ENCODE measurements around the gene UBE2QL1.

The UBE2QL1 gene

GRCh38 chr5:6472792-6473191 is 24.1 kb downstream of the UBE2QL1 start:
- Mint-ChIP-seq H3K4me1 (no peaks in the 10 kb centered on the region), H3K36me3 (ENCODE audit: low read depth) (no peaks in the 10 kb centered on the region), H3K27me3 (peaks cover 8% of the 10 kb centered on the region), H3K27ac (no peak overlapping the region), H3K9me3 (no peaks in the 10 kb centered on the region), H3K4me3 (no peak overlapping the region)
- ATAC-seq: no peak
- no peak for DNase-seq

GRCh38 chr5:6473284-6473683 is 24.6 kb downstream of the UBE2QL1 start:
- ATAC-seq (no peak), DNase-seq (no peak)
- no peak overlapping the region for H3K27ac Mint-ChIP-seq
- H3K9me3 Mint-ChIP-seq: no peaks in the 10 kb centered on the region
- H3K36me3 Mint-ChIP-seq (ENCODE audit: low read depth): no peaks in the 10 kb centered on the region
- peaks cover 8% of the 10 kb centered on the region for H3K27me3 Mint-ChIP-seq
- no peak overlapping the region for H3K4me3 Mint-ChIP-seq
- H3K4me1 Mint-ChIP-seq: no peaks in the 10 kb centered on the region

- no peak for DNase-seq
These were observed 27.1 kb downstream of the UBE2QL1 start for GRCh38 chr5:6475626-6476312.

GRCh38 chr5:6476313-6476661 is 27.6 kb downstream of the UBE2QL1 start:
- H3K27me3 Mint-ChIP-seq: peaks cover 10% of the 10 kb centered on the region

More at GRCh38 chr5:6475626-6476312, 27.1 kb downstream of the UBE2QL1 start:
- H3K9me3 Mint-ChIP-seq: no peaks in the 10 kb centered on the region
- H3K36me3 Mint-ChIP-seq (ENCODE audit: low read depth): no peaks in the 10 kb centered on the region
- ATAC-seq: no peak
- peaks cover 10% of the 10 kb centered on the region for H3K27me3 Mint-ChIP-seq
- no peaks in the 10 kb centered on the region for H3K4me1 Mint-ChIP-seq
- no peak overlapping the region for H3K4me3 Mint-ChIP-seq
- no peak overlapping the region for H3K27ac Mint-ChIP-seq

GRCh38 chr5:6478793-6479192 is 30.1 kb downstream of the UBE2QL1 start:
- no peak for ATAC-seq
- Mint-ChIP-seq H3K4me3 (no peak overlapping the region), H3K27me3 (peaks cover 8% of the 10 kb centered on the region), H3K9me3 (no peaks in the 10 kb centered on the region), H3K27ac (no peak overlapping the region), H3K4me1 (no peaks in the 10 kb centered on the region), H3K36me3 (ENCODE audit: low read depth) (no peaks in the 10 kb centered on the region)
- no peak for DNase-seq

More at GRCh38 chr5:6476313-6476661, 27.6 kb downstream of the UBE2QL1 start:
- ATAC-seq (no peak), DNase-seq (no peak)
- Mint-ChIP-seq H3K27ac (no peak overlapping the region), H3K4me1 (no peaks in the 10 kb centered on the region), H3K4me3 (no peak overlapping the region), H3K9me3 (no peaks in the 10 kb centered on the region), H3K36me3 (ENCODE audit: low read depth) (no peaks in the 10 kb centered on the region)

DNA sequence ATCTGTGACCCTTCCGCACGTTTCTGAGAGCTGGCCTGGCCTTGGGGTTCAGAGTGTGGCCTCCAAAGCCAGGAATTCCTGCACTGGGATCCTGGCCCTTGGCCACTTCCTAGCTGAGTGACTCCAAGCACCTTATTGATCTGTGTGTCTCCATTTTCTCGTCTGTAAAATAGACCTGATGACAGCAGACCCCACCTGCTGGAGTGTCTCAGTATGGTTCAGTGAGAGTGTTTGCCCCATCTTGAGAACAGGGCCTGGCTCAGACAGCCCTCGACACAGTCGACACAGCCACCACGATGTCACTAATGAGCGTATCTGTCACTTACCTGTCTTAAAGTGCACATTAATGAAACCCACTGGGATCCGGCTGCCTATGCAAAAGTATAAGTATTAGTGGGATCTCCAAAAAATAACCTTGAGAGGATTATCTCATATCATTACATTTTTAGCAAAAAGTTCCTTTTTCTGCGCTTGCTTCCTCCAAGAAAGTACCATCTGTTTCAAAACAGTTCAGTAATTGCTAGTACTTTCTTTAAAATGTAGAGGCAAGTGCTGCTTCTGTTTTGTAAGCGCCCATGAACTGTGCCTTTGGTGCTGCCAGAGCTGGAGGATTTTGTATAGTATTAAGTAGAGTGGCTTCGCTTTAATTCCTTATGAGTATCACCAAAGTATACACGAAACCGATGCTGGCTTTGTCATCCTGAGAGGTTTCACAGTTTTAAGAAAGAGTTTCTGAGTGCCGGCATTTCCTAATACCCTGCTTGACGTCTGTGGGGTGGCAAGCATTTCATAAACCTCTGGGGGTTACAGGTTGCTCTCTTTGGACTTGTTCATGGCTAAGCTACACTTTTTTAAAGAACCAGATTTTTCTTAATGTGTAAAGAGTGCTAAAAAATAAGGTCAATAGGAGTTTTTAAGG is 31.7 kb downstream of the UBE2QL1 start:
- no peak for ATAC-seq
- no peaks in the 10 kb centered on the region for H3K36me3 Mint-ChIP-seq (ENCODE audit: low read depth)
- H3K4me1 Mint-ChIP-seq: peaks cover 5% of the 10 kb centered on the region
- peaks cover 8% of the 10 kb centered on the region for H3K27me3 Mint-ChIP-seq
- no peak for DNase-seq
- no peak overlapping the region for H3K4me3 Mint-ChIP-seq
- no peaks in the 10 kb centered on the region for H3K9me3 Mint-ChIP-seq
- no peak overlapping the region for H3K27ac Mint-ChIP-seq

DNA sequence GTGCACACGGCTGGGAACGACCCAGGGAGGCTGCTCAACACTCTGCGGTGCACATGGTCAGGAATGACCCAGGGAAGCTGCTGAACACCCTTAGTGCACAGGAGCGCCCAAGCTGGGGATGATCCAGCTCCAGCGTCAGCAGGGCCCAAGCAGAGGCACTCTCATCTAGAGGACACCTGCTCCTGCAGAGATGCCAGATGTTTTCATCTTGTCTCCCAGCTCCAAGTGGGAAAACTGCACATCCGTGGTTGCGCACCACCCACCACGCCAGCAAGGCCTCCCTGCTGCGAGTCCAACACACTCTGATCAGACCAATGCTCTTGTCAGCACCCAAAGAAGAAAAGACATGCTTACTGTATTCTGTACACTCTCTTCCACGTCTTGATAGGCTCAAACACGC is 34.1 kb downstream of the UBE2QL1 start:
- Mint-ChIP-seq H3K4me1 (peaks cover 5% of the 10 kb centered on the region), H3K4me3 (no peak overlapping the region), H3K27ac (no peak overlapping the region), H3K27me3 (peaks cover 5% of the 10 kb centered on the region), H3K36me3 (ENCODE audit: low read depth) (no peaks in the 10 kb centered on the region), H3K9me3 (no peaks in the 10 kb centered on the region)
- no peak for ATAC-seq
- DNase-seq: no peak

DNA sequence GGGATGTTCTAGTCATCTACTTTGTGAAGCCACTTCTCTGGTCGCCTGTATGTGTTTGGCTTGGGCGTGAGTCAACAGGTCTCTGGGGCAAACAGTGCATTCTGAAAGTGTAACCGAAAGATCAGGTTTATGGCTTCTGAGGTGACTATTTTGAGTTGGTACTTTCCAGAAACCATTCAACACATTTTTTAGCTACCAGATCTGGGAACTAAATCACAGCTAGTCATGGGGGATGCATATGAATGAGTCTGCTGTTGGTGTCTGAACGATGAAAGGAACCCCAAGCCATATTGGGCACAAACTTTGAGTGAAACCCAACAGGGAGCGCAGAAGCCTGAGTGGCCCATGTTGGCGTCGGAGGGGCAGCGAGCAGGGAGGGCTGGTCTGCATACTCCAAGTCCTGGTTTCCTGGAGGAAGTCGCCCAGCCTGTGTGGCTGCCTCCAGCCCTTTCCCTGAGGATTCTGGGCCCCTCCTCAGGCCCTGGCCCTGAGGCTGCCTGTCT is 35.3 kb downstream of the UBE2QL1 start:
- DNase-seq (no peak), ATAC-seq (peak; percentile 45)
- no peak overlapping the region for H3K27ac Mint-ChIP-seq
- peaks cover 3% of the 10 kb centered on the region for H3K27me3 Mint-ChIP-seq
- no peaks in the 10 kb centered on the region for H3K9me3 Mint-ChIP-seq
- H3K4me3 Mint-ChIP-seq: no peak overlapping the region
- H3K36me3 Mint-ChIP-seq (ENCODE audit: low read depth): no peaks in the 10 kb centered on the region
- H3K4me1 Mint-ChIP-seq: peaks cover 5% of the 10 kb centered on the region

GRCh38 chr5:6484446-6484845 is 35.8 kb downstream of the UBE2QL1 start:
- Mint-ChIP-seq H3K4me1 (peaks cover 5% of the 10 kb centered on the region), H3K36me3 (ENCODE audit: low read depth) (no peaks in the 10 kb centered on the region), H3K27me3 (peaks cover 3% of the 10 kb centered on the region), H3K4me3 (no peak overlapping the region), H3K27ac (no peak overlapping the region), H3K9me3 (no peaks in the 10 kb centered on the region)
- DNase-seq: no peak
- ATAC-seq: no peak

GRCh38 chr5:6484899-6485298 is 36.2 kb downstream of the UBE2QL1 start:
- no peak overlapping the region for H3K4me3 Mint-ChIP-seq
- peaks cover 5% of the 10 kb centered on the region for H3K4me1 Mint-ChIP-seq
- peaks cover 3% of the 10 kb centered on the region for H3K27me3 Mint-ChIP-seq
- no peak for DNase-seq
- no peak overlapping the region for H3K27ac Mint-ChIP-seq
- no peak for ATAC-seq
- no peaks in the 10 kb centered on the region for H3K36me3 Mint-ChIP-seq (ENCODE audit: low read depth)
- no peaks in the 10 kb centered on the region for H3K9me3 Mint-ChIP-seq

DNA sequence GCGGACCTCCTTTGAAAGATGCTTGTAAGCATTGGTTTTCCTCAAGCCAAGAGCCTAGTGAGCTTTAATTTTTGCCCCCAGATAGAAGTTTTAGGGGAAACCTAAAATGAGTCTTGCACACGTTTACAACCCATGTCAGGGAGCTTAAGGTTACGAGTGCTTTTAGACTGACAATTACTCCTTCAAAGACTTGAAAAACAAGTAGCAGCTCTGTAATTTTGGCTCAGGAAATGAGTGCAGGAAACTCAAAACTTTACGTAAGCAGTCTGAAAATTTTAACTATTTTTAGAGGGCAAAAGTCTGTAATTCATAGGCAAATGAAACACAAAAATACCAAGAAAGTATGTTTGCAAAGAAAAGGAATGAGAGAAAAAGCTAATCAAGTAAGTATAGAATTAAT is 36.8 kb downstream of the UBE2QL1 start:
- Mint-ChIP-seq H3K9me3 (no peaks in the 10 kb centered on the region), H3K4me3 (no peak overlapping the region), H3K36me3 (ENCODE audit: low read depth) (no peaks in the 10 kb centered on the region), H3K27me3 (peaks cover 5% of the 10 kb centered on the region), H3K4me1 (peaks cover 5% of the 10 kb centered on the region), H3K27ac (no peak overlapping the region)
- ATAC-seq (no peak), DNase-seq (no peak)

GRCh38 chr5:6486074-6486473 is 37.4 kb downstream of the UBE2QL1 start:
- no peak overlapping the region for H3K4me3 Mint-ChIP-seq
- no peak overlapping the region for H3K27ac Mint-ChIP-seq
- no peaks in the 10 kb centered on the region for H3K36me3 Mint-ChIP-seq (ENCODE audit: low read depth)
- H3K27me3 Mint-ChIP-seq: peaks cover 5% of the 10 kb centered on the region
- ATAC-seq (no peak), DNase-seq (no peak)
- H3K9me3 Mint-ChIP-seq: no peaks in the 10 kb centered on the region
- peaks cover 5% of the 10 kb centered on the region for H3K4me1 Mint-ChIP-seq

- no peaks in the 10 kb centered on the region for H3K9me3 Mint-ChIP-seq
- peaks cover 5% of the 10 kb centered on the region for H3K4me1 Mint-ChIP-seq
- no peak overlapping the region for H3K4me3 Mint-ChIP-seq
- ATAC-seq (no peak), DNase-seq (no peak)
- peaks cover 7% of the 10 kb centered on the region for H3K27me3 Mint-ChIP-seq
- no peaks in the 10 kb centered on the region for H3K36me3 Mint-ChIP-seq (ENCODE audit: low read depth)
- H3K27ac Mint-ChIP-seq: no peak overlapping the region
These were observed 38.4 kb downstream of the UBE2QL1 start for GRCh38 chr5:6487081-6487480.

DNA sequence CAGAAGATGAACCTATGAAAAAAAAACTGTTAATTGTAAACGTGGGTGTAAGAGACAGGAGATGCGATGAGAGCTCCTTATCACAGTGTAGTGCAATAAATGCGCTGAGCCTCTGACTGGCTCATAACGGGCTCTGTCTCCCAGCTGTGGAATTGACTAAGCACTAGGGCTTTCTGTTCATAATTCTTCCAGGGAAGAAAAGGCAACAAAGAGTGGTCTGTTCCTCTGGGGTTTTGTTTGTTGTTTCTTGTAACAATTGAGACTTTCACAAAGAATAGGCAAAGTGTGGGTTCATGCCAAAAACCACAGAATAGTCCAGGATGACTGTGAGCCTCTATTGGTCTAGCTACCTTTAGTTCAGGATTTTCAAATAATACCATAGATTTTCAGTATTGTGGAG is 39.4 kb downstream of the UBE2QL1 start:
- peaks cover 7% of the 10 kb centered on the region for H3K27me3 Mint-ChIP-seq
- no peak overlapping the region for H3K4me3 Mint-ChIP-seq
- no peaks in the 10 kb centered on the region for H3K9me3 Mint-ChIP-seq
- no peak overlapping the region for H3K27ac Mint-ChIP-seq
- ATAC-seq (no peak), DNase-seq (no peak)
- no peaks in the 10 kb centered on the region for H3K36me3 Mint-ChIP-seq (ENCODE audit: low read depth)
- H3K4me1 Mint-ChIP-seq: peaks cover 5% of the 10 kb centered on the region

DNA sequence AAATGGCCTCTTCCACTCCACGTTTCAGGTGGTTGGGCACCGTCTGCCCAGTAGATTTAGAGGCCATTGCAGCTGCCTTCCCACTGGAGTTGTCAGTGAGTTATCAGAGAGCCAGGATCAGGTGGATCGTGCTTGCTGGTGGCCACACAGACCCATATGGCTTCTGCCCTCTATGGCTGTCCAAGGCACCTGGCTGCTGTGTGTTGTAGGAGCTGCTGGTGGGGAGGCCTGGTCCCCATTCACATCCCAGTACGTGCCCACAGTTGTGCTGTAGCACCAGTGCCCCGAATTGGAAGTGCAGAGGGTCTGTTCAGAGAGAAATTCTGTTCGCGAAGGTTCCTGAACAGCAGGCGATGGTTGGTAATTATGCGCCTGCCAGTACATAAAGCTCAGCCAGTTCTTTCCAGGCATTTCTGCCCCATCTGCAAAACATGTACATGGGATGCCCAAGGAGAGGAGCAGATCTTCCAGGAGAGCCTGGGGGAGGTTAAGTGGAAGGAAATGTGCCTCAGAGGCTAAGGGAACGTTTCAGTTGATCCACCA is 41.1 kb downstream of the UBE2QL1 start:
- no peak for DNase-seq
- no peaks in the 10 kb centered on the region for H3K36me3 Mint-ChIP-seq (ENCODE audit: low read depth)
- no peak for ATAC-seq

More for the DNA sequence above, 41.1 kb downstream of the UBE2QL1 start:
- Mint-ChIP-seq H3K4me3 (no peak overlapping the region), H3K4me1 (peaks cover 3% of the 10 kb centered on the region), H3K27me3 (peaks cover 7% of the 10 kb centered on the region), H3K27ac (no peak overlapping the region), H3K9me3 (no peaks in the 10 kb centered on the region)
